SU-DHL-6 (cell line): ENCODE results near the gene TMOD2.

Experiments
- EZH2phosphoT487 ChIP-seq: fragments of 200-600 bp; sonication (generic), shearing (Covaris generic); conservative IDR thresholded peaks from 2 replicates; pipeline ENCODE4 v1.6.1; 2018; ENCODE audit warnings: mild to moderate bottlenecking, antibody characterized with exemption, low read length, moderate library complexity, mixed read lengths
- TF ChIP-seq, protein P1 (sequence below): fragments of 200-600 bp; sonication (generic); IDR thresholded peaks from one replicate; pipeline ENCODE4 v1.5.1; 2017; ENCODE audit warnings: antibody characterized with exemption, mild to moderate bottlenecking, low read length, moderate library complexity; ENCODE audit not compliant: insufficient read depth, poor library complexity, severe bottlenecking

DNA sequence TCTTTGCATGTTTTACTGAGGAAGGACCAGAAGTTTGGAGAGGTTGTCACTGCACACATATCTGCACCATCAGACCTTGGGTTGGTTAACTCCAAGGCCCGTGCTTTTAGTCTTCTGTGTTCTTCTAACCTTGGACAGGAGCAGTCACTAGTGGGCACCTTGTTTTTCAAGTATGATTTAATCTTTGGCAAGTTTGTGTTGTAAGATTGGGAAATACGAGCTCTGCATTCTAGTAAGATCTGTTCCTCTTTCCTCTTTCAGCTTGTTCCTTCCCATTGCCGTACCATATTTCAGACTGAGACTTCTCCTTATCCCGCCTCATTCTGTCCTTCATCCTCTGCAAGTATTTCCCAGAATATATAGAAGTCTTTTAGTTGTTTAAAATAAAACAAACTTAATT is 5.1 kb downstream of the TMOD2 start:
- TF ChIP-seq, protein P1, sequence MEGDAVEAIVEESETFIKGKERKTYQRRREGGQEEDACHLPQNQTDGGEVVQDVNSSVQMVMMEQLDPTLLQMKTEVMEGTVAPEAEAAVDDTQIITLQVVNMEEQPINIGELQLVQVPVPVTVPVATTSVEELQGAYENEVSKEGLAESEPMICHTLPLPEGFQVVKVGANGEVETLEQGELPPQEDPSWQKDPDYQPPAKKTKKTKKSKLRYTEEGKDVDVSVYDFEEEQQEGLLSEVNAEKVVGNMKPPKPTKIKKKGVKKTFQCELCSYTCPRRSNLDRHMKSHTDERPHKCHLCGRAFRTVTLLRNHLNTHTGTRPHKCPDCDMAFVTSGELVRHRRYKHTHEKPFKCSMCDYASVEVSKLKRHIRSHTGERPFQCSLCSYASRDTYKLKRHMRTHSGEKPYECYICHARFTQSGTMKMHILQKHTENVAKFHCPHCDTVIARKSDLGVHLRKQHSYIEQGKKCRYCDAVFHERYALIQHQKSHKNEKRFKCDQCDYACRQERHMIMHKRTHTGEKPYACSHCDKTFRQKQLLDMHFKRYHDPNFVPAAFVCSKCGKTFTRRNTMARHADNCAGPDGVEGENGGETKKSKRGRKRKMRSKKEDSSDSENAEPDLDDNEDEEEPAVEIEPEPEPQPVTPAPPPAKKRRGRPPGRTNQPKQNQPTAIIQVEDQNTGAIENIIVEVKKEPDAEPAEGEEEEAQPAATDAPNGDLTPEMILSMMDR = no peak
- TF ChIP-seq EZH2phosphoT487 = no peak
